CD4-positive, alpha-beta T cell treated with Interleukin-6 at 100 ng/mL for 8 hours (primary cell): ENCODE data around the gene MGRN1.

ENCODE experiments used
- DNase-seq: peaks from one replicate; pipeline ENCODE4 v3.0.0-alpha.2; 2020; ENCODE audit warnings: mixed read lengths, low spot score

The MGRN1 gene

GRCh38 chr16:4687946-4688673, 63.5 kb downstream of the MGRN1 start:
- no peak for DNase-seq

- DNase-seq: no peak
These were observed 64.0 kb downstream of the MGRN1 start for GRCh38 chr16:4688674-4689045.

- DNase-seq: no peak
These were observed 64.6 kb downstream of the MGRN1 start for GRCh38 chr16:4689091-4689671.

- DNase-seq: no peak
These were observed 65.5 kb downstream of the MGRN1 start for GRCh38 chr16:4689864-4690704.

- DNase-seq: no peak
These were observed 66.5 kb downstream of the MGRN1 start for GRCh38 chr16:4690946-4691665.

- DNase-seq: no peak
These were observed 67.2 kb downstream of the MGRN1 start for GRCh38 chr16:4691666-4692412.

GRCh38 chr16:4692460-4693295, 68.1 kb downstream of the MGRN1 start:
- DNase-seq: no peak

GRCh38 chr16:4693296-4693955, 68.8 kb downstream of the MGRN1 start, which contains the start of gene NUDT16L1:
Gene NUDT16L1, plus strand, starts transcription at chr16:4693562. Its CDS starts 165 bp downstream, at chr16:4693727.
- peak; percentile 96 for DNase-seq

GRCh38 chr16:4693956-4694641, 69.5 kb downstream of the MGRN1 start:
- peak; percentile 53 for DNase-seq

- no peak for DNase-seq
These were observed 70.2 kb downstream of the MGRN1 start for GRCh38 chr16:4694642-4695451.

- DNase-seq: no peak
These were observed 71.0 kb downstream of the MGRN1 start for GRCh38 chr16:4695473-4696171.

GRCh38 chr16:4696172-4696904, 71.7 kb downstream of the MGRN1 start:
- DNase-seq: no peak

GRCh38 chr16:4696905-4697847, 72.5 kb downstream of the MGRN1 start:
- DNase-seq: no peak

GRCh38 chr16:4697848-4698291, 73.2 kb downstream of the MGRN1 start:
- DNase-seq: no peak

GRCh38 chr16:4698321-4699045, 73.9 kb downstream of the MGRN1 start:
- no peak for DNase-seq
